Measurements from ENCODE around the gene ZMYND11.
A peak's percentile ranks its signal among the peaks of the same experiment; 100 is the strongest.
"Not testable (repeated sequence)": the region's sequence is repeated elsewhere in the genome, so short reads cannot be mapped to it uniquely, and the experiment has no call there.

The ZMYND11 gene

GRCh38 chr10:134247-135131 lies 766 bp upstream of the ZMYND11 start:
- DNase-seq: no peak

GRCh38 chr10:135601-136464 lies 578 bp downstream of the ZMYND11 start:
- no peak for DNase-seq

GRCh38 chr10:136465-136762 lies 1.2 kb downstream of the ZMYND11 start:
- DNase-seq: no peak

- DNase-seq: no peak
These were observed 1.8 kb downstream of the ZMYND11 start for GRCh38 chr10:137031-137430.

DNA sequence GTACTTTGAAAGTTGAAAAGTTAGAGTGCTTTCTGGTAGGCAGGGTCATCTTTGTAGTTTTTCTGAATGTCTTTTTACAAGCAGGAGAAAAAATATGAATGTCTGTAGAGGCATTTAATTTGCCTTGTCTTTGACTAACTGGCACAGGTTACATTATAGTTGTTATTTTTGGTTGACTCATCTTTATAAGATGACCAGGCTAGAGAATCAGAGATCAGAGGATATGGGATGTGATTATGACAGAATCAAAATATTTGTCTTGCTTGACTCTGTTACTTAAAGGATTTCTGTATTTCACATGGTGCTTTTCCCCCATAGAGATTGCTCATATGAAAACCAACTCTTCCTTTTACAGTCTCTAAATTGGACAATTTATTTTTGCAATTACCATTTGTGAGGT lies 2.4 kb downstream of the ZMYND11 start:
- DNase-seq: no peak

GRCh38 chr10:142371-142770 lies 7.1 kb downstream of the ZMYND11 start:
- DNase-seq: no peak

- no peak for DNase-seq
These were observed 17.7 kb downstream of the ZMYND11 start for GRCh38 chr10:152915-153314.

DNA sequence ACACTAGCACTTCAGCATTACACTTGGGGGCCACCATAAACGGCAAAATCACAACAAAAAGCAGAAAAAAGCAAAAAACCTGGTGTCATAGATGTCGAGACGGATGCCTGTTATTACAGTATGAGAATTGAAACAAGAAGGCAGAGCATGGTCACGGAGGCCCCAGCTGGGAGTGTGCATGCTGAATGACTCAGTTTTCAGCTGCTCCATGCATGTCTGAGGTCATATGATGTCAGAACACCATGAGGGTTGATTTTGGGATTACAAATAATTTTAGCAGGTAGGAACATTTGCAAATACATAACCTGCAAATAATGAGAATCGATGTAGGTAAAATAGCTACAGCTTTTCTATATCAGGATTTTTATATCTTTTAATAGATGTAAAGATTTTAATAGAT lies 19.1 kb downstream of the ZMYND11 start:
- DNase-seq: no peak

DNA sequence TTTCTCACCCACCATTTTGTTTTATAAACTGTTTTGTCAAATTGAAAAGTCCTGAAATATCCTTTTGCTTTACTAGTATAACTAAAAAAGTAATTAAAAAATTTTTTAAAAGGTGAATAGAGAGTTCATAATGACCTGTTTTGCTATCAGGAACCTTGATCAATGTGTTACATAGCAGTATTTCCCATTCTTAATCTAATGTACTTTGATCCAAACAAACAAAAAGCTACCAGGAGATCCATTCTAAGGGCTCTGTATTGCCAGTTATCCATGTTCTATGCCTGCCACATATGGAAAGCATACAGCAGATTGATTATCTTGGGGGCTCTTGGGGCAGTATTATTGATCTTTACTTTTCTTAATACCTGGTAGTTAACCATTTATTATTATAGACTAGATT lies 32.1 kb downstream of the ZMYND11 start:
- DNase-seq: no peak

- DNase-seq: no peak
These were observed 38.5 kb downstream of the ZMYND11 start for GRCh38 chr10:173741-174140.

DNA sequence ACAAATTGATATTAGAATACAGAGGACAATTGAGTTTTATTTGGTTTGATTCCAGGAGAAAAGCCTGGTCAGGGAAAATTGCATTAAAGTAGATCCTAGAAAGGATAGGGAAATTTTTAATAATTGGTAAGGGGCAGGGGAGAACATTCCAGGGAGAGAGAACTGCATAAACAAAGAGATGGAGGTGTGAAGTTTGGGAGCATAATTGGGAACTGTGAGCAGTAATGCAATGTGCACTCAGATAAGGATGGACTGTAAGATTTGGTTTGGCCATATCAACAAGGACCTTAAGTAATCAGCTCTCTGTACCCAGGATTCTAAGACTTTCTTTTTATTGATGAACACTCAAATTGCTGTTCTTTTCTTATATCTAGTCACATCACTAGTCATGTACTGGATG lies 41.4 kb downstream of the ZMYND11 start:
- no peak for DNase-seq

- DNase-seq: peak; percentile 23
These were observed 43.0 kb downstream of the ZMYND11 start for GRCh38 chr10:178208-178607.

DNA sequence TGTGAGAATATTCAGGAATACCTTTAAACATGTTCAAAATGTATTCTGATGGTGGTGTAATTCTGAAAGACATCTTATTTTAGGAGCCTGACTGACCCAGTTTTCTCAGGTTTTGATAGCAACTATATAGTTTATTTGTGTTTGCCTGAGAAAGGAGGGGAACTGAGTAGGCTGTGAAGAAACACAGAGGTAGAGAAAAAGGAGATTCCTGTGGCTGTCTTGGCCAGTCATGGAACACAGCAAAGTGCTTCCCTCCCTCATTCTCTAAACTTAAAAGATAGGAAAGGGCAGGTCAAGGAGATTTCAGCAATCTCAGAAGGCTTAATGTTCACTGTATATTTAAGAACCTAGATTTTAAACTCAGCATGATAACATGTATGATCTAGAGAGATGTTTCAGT lies 43.5 kb downstream of the ZMYND11 start:
- DNase-seq: no peak

DNA sequence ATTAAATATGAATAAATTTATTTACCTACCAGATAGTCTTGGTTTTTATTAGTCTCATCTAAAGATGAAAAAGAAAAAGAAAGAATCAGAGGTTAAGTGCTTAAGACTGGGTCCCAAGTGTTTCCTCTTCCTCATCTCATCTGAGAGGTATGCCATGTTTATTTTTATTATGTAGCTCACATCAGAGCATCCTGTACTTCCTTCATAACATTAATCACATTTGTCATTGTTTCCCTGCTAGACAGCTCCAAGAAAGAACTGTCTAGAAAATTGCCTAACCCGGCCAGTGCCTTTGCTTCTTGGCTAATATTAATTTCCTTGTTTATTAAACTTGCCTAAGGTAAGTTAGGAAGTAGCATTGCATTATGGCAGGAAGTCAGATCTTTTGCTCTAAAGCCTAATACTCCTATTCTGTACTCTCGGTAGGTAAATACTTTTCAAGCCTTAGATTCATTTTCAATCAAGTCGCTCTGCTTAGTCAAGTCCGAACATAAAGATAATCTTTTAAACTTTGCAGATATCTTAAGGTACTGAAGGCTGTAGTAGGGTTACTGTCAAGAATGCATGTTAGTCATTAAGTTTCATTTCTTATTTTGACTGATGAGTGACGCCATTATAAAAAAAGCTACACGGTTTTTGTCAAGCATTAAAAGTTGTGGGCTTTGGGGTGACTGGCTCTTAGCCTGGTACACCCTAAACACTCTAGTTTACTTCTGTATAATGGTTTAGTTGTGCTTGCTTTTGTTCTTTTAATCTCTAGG lies 47.4 kb downstream of the ZMYND11 start:
- no peak for DNase-seq

GRCh38 chr10:184174-184573 lies 48.9 kb downstream of the ZMYND11 start:
- DNase-seq: no peak

DNA sequence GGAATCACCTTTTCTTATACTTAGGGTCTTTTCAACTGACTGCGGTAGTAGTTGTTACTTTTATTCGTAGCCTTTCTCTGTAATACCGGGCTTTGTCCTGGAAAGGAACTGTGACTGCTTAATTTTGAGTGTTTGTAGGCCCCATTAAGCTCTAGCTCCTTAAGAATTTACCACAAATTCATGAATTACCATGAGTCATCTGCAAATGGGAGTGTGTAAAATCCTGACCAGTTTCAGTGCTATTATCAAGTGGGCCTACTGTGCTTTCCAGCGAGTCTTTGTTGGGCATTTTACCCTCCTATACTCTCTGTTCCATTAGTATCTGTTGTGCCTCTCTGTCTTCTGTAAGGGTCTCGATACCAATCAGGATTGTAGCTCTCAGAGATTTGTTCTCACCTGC lies 49.7 kb downstream of the ZMYND11 start:
- no peak for DNase-seq

DNA sequence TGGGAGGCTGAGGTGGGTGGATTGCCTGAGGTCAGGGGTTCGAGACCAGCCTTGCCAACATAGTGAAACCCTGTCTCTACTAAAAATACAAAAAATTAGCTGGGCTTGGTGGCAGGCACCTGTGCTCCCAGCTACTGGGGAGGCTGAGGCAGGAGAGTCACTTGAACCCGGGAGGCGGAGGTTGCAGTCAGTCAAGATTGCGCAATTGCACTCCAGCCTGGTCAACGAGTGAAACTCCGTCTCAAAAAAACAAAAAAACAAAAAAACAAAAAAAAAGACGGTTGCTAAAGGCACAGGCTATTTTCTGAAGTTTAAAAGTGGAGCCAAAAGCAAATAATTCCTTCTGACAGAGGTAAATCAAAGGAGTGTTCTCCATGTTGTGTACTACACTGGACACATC lies 50.3 kb downstream of the ZMYND11 start:
- not testable (repeated sequence) for DNase-seq

- DNase-seq: no peak
These were observed 51.7 kb downstream of the ZMYND11 start for GRCh38 chr10:186911-187310.

DNA sequence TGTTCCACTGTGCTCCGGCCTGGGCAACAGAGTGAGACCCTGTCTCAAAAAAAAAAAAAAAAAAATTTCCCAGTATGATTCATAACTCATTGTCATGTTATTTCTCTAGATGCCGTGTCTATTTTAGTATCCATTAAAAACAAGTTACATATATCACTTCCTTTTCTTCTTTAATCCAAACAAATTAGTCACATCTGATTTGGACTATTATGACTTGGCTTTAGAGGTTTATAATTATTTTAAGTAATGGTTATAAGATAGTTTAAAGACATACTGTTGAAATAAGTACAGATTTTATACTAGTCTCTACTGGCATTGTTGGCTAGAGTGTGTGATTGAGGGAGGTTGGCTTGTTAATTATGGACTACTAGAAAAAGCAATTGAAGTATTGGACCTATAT lies 53.3 kb downstream of the ZMYND11 start:
- DNase-seq: no peak

DNA sequence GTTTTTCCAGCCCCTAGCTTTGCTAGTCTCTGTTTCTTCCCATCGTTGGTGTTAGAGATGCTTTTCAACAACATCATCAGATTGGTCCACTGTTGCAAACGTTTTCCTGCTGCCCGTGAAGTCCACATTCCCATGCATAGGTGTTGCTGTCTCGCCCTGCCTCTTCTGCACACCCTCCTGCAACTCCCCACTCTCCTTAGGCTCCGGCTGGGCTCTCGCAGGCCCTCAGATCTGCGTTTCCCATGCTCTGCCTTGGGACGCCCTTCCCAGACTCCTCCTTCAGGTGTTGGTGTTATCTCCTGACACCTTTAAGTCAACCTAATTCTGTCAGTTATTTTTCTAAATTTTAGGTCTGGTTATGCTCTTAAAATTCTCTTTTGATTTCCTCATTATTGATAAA lies 55.0 kb downstream of the ZMYND11 start:
- DNase-seq: no peak

GRCh38 chr10:191703-192518 lies 56.7 kb downstream of the ZMYND11 start:
- DNase-seq: no peak

- no peak for DNase-seq
These were observed 59.0 kb downstream of the ZMYND11 start for GRCh38 chr10:194281-194680.

GRCh38 chr10:200405-200804 lies 65.2 kb downstream of the ZMYND11 start:
- no peak for DNase-seq
